ENCODE data around the gene CORO6. TPM values are rescaled to one million over a fixed set of nuclear protein-coding genes. Genes with fewer than 3 reads are reported as not detected.

Gene CORO6
- total and polyA plus RNA-seq, 2 donors (not counting 1 experiment from before 2014, with no cell fraction given), result 1.4 to 4.0 TPM

- Histone ChIP-seq H3K4me2 (replicated peaks; ENCODE audit: low read depth, low read length, poor library complexity, severe bottlenecking) (no peak overlapping the region), H3K4me1 (ENCODE audit: control insufficient read depth in 2 of 2, insufficient read depth in 2 of 2, low read length in 2 of 2) (peaks cover 2 to 3% of the 10 kb centered on the region in 2 donors), H3K36me3 (replicated peaks in 1 of 2; ENCODE audit: control extremely low read depth in 1 of 2, control insufficient read depth in 1 of 2, extremely low read depth in 1 of 2, insufficient read depth in 2 of 2, low read length in 1 of 2) (peaks cover 2 to 36% of the 10 kb centered on the region in 2 experiments), H3K4me3 (ENCODE audit: control extremely low read depth in 1 of 5, extremely low read depth in 1 of 5, insufficient read depth in 1 of 5, low read depth in 2 of 5, low read length in 4 of 5) (no peak overlapping the region), H3K27ac (ENCODE audit: low read length in 2 of 2) (peak overlapping the region in 1 of 2 donors; percentile 11), H3K27me3 (replicated peaks in 1 of 4; ENCODE audit: control extremely low read depth in 1 of 4, control insufficient read depth in 3 of 4, insufficient read depth in 4 of 4, low read length in 3 of 4) (no peaks in the 10 kb centered on the region), H3K9ac (ENCODE audit: low read length) (no peak overlapping the region), H3K9me3 (ENCODE audit: control extremely low read depth in 1 of 3, control insufficient read depth in 2 of 3, insufficient read depth in 1 of 3, low read length in 2 of 3) (no peaks in the 10 kb centered on the region), H3K79me2 (ENCODE audit: control insufficient read depth, insufficient read depth, low read length) (no peaks in the 10 kb centered on the region), H2AFZ (ENCODE audit: insufficient read depth, low read depth, low read length, poor library complexity, severe bottlenecking) (no peak overlapping the region), H4K20me1 (ENCODE audit: control insufficient read depth, insufficient read depth, low read length, poor library complexity, severe bottlenecking) (peaks cover 47% of the 10 kb centered on the region)
- H3K27ac Mint-ChIP-seq, result peak overlapping the region; percentile 6
- intact Hi-C loops (cut with micrococcal nuclease), result no loop called here
- no peak for TF ChIP-seq EZH2 (IDR thresholded peaks at IDR 0.05; ENCODE audit: borderline replicate concordance, insufficient read depth, low read depth, low read length, poor library complexity, severe bottlenecking)
- TF ChIP-seq CTCF (IDR thresholded peaks at IDR 0.05), result no peak
- no peaks in the 10 kb centered on the region for H3K27me3 Mint-ChIP-seq
- ChIA-PET CTCF (interaction anchor here (2.1 to 2.4 kb wide), 2 partner anchors 10 to 180 kb away, joined by 6 to 16 read pairs; no protein-coding TSS in a partner anchor), POLR2A (no interaction called here)
- WGBS (ENCODE audit: insufficient coverage), result no CpG with 5 or more reads among the region's 1 CpG
- DNase-seq (no peak), ATAC-seq (ENCODE audit: low read depth) (no peak)
- H3K4me3 Mint-ChIP-seq, result no peak overlapping the region
- H3K9me3 Mint-ChIP-seq (ENCODE audit: insufficient read depth), result no peaks in the 10 kb centered on the region
- H3K4me1 Mint-ChIP-seq, result peaks cover 25% of the 10 kb centered on the region
These were observed 5.2 kb upstream of the CORO6 start for GRCh38 chr17:29627951-29628350.

DNA sequence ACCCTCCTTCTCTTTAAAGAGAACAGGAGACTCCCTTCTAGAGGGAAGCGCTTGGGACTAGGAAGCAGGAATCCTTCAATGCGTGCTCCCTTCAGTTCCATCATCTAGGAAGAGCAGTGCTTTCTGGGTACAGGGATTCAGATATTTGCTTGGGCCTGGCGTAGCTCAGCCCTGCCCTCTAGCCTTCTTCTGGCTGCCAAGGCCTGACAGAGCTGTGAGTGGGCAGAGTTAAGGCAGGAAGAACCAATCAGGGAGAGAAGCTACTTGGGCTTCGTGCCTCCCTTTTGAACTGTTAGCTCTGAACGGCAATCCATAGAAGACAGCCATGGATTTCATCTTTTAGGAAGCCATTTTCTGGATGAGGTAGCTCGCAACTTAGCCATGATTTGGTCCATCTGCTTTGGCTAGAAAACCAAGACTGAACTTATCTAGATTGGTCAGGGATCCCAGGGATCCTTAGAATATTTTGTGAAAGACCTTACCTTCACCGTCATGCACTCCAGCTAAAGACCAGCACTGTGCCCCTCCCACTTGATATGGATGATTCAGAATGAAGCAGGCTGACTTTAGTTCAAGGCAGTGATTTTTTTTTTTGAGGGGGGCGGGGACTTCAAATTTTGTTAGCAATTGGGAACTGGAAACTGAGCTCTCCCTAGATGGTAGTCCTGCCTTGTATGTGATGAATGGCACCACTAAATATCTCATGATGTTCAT is 2.5 kb upstream of the CORO6 start:
- H2AFZ ChIP-seq (ENCODE audit: insufficient read depth, low read depth, low read length, poor library complexity, severe bottlenecking), result no peak overlapping the region
- H3K9ac ChIP-seq (ENCODE audit: low read length), result no peak overlapping the region
- peaks cover 32% of the 10 kb centered on the region for H4K20me1 ChIP-seq (ENCODE audit: control insufficient read depth, insufficient read depth, low read length, poor library complexity, severe bottlenecking)
- no peaks in the 10 kb centered on the region for H3K79me2 ChIP-seq (ENCODE audit: control insufficient read depth, insufficient read depth, low read length)
- Mint-ChIP-seq H3K4me1 (peaks cover 39% of the 10 kb centered on the region), H3K27me3 (no peaks in the 10 kb centered on the region), H3K4me3 (no peak overlapping the region), H3K27ac (peak overlapping the region; percentile 10), H3K9me3 (ENCODE audit: insufficient read depth) (no peaks in the 10 kb centered on the region)
- no peaks in the 10 kb centered on the region for H3K27me3 ChIP-seq (replicated peaks in 1 of 4; ENCODE audit: control extremely low read depth in 1 of 4, control insufficient read depth in 3 of 4, insufficient read depth in 4 of 4, low read length in 3 of 4)
- no peaks in the 10 kb centered on the region for H3K9me3 ChIP-seq (ENCODE audit: control extremely low read depth in 1 of 3, control insufficient read depth in 2 of 3, insufficient read depth in 1 of 3, low read length in 2 of 3)
- ChIA-PET CTCF (interaction anchor here (0.6 to 2.1 kb wide), 11 partner anchors 8 to 306 kb away, joined by 3 to 7 read pairs (median 5); no protein-coding TSS in a partner anchor), POLR2A (no interaction called here)
- ATAC-seq (ENCODE audit: low read depth) (no peak), DNase-seq (no peak)
- no peak overlapping the region for H3K27ac ChIP-seq (ENCODE audit: low read length in 2 of 2)
- H3K4me1 ChIP-seq (ENCODE audit: control insufficient read depth in 2 of 2, insufficient read depth in 2 of 2, low read length in 2 of 2), result peaks cover 11 to 16% of the 10 kb centered on the region in 2 donors
- intact Hi-C loops (cut with micrococcal nuclease), result no loop called here
- WGBS (ENCODE audit: insufficient coverage), result 93% methylated on average over 4 of the region's 8 CpGs
- H3K4me2 ChIP-seq (replicated peaks; ENCODE audit: low read depth, low read length, poor library complexity, severe bottlenecking), result no peak overlapping the region
- TF ChIP-seq EZH2 (IDR thresholded peaks at IDR 0.05; ENCODE audit: borderline replicate concordance, insufficient read depth, low read depth, low read length, poor library complexity, severe bottlenecking) (no peak), CTCF (IDR thresholded peaks at IDR 0.05) (no peak)
- no peak overlapping the region for H3K4me3 ChIP-seq (ENCODE audit: control extremely low read depth in 1 of 5, extremely low read depth in 1 of 5, insufficient read depth in 1 of 5, low read depth in 2 of 5, low read length in 4 of 5)
- peaks cover 0 to 11% of the 10 kb centered on the region in 2 experiments for H3K36me3 ChIP-seq (replicated peaks in 1 of 2; ENCODE audit: control extremely low read depth in 1 of 2, control insufficient read depth in 1 of 2, extremely low read depth in 1 of 2, insufficient read depth in 2 of 2, low read length in 1 of 2)
